Measurements from ENCODE around the gene SERPINA1.

The SERPINA1 gene

GRCh38 chr14:94397289-94398181, 9.1 kb upstream of the SERPINA1 start:
- DNase-seq, result no peak

GRCh38 chr14:94396628-94397225, 8.3 kb upstream of the SERPINA1 start:
- DNase-seq, result no peak

- no peak for DNase-seq
Measured at GRCh38 chr14:94395888-94396574, 7.6 kb upstream of the SERPINA1 start.

GRCh38 chr14:94395282-94395887, 7.0 kb upstream of the SERPINA1 start:
- no peak for DNase-seq

- DNase-seq, result no peak
Measured at GRCh38 chr14:94394581-94395207, 6.3 kb upstream of the SERPINA1 start.

- DNase-seq, result no peak
Measured at GRCh38 chr14:94394025-94394493, 5.7 kb upstream of the SERPINA1 start.

- no peak for DNase-seq
Measured at GRCh38 chr14:94393474-94393873, 5.1 kb upstream of the SERPINA1 start.

GRCh38 chr14:94392510-94392935, 4.1 kb upstream of the SERPINA1 start:
- DNase-seq, result no peak

GRCh38 chr14:94391281-94391975, 3.0 kb upstream of the SERPINA1 start:
- no peak for DNase-seq

GRCh38 chr14:94390372-94391086, 2.1 kb upstream of the SERPINA1 start:
- DNase-seq, result no peak

- DNase-seq, result no peak
Measured at GRCh38 chr14:94389731-94390371, 1.4 kb upstream of the SERPINA1 start.

- DNase-seq, result no peak
Measured at GRCh38 chr14:94389104-94389469, 685 bp upstream of the SERPINA1 start.

GRCh38 chr14:94388027-94388383, 397 bp downstream of the SERPINA1 start:
- DNase-seq, result no peak

GRCh38 chr14:94387051-94388026, 1.1 kb downstream of the SERPINA1 start:
- DNase-seq, result no peak

- no peak for DNase-seq
Measured at GRCh38 chr14:94386085-94387031, 2.0 kb downstream of the SERPINA1 start.

GRCh38 chr14:94385553-94386057, 2.8 kb downstream of the SERPINA1 start:
- no peak for DNase-seq

GRCh38 chr14:94384342-94384741, 4.1 kb downstream of the SERPINA1 start:
- DNase-seq, result no peak

GRCh38 chr14:94383777-94384176, 4.6 kb downstream of the SERPINA1 start:
- no peak for DNase-seq
